ENCODE measurements around the gene PRKX.

DNA sequence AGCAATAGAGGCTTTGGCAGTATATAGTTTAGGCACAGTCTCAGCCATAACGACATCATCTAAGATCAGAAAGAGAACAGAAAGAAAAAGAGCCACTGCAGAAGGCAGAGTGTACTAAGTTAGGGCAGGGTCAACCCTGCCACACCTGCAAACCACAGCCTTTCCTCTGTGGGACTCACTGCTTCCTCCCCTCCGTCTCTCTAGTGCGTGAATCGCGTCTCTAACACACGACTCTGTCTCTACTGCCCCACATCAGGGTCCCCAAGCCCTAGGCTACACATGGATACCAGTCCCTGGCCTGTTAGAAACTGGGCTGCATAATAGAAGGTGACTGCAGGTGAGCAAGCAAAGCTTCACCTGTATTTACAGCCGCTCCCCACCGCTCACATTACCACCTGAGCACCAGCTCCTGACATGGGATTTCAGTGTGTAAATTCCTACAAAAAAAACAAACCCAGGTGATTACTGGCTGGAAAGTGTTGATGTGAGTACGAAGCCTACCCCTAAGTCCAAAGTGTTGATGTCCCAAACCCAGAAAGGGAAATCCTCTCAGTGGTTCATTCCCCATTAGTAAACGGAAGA lies 128.9 kb downstream of the PRKX start:
- no peak for TF ChIP-seq ZNF8 (CRISPR knock-in tag; IDR thresholded peaks at IDR 0.05)
- TF ChIP-seq, protein P1, sequence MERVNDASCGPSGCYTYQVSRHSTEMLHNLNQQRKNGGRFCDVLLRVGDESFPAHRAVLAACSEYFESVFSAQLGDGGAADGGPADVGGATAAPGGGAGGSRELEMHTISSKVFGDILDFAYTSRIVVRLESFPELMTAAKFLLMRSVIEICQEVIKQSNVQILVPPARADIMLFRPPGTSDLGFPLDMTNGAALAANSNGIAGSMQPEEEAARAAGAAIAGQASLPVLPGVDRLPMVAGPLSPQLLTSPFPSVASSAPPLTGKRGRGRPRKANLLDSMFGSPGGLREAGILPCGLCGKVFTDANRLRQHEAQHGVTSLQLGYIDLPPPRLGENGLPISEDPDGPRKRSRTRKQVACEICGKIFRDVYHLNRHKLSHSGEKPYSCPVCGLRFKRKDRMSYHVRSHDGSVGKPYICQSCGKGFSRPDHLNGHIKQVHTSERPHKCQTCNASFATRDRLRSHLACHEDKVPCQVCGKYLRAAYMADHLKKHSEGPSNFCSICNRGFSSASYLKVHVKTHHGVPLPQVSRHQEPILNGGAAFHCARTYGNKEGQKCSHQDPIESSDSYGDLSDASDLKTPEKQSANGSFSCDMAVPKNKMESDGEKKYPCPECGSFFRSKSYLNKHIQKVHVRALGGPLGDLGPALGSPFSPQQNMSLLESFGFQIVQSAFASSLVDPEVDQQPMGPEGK (CRISPR knock-in tag; IDR thresholded peaks at IDR 0.05; ENCODE audit: borderline replicate concordance) = no peak
- TF ChIP-seq, protein P2, sequence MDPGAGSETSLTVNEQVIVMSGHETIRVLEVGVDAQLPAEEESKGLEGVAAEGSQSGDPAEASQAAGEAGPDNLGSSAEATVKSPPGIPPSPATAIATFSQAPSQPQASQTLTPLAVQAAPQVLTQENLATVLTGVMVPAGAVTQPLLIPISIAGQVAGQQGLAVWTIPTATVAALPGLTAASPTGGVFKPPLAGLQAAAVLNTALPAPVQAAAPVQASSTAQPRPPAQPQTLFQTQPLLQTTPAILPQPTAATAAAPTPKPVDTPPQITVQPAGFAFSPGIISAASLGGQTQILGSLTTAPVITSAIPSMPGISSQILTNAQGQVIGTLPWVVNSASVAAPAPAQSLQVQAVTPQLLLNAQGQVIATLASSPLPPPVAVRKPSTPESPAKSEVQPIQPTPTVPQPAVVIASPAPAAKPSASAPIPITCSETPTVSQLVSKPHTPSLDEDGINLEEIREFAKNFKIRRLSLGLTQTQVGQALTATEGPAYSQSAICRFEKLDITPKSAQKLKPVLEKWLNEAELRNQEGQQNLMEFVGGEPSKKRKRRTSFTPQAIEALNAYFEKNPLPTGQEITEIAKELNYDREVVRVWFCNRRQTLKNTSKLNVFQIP (CRISPR knock-in tag; IDR thresholded peaks at IDR 0.05; ENCODE audit: borderline replicate concordance, low read depth) = no peak
- TF ChIP-seq ZNF70 (CRISPR knock-in tag; IDR thresholded peaks at IDR 0.05) = no peak
- TF ChIP-seq TCF4 (CRISPR knock-in tag; IDR thresholded peaks at IDR 0.05; ENCODE audit: borderline replicate concordance) = no peak
- TF ChIP-seq ESRRG (CRISPR knock-in tag; IDR thresholded peaks at IDR 0.05) = no peak
- TF ChIP-seq, protein P3, sequence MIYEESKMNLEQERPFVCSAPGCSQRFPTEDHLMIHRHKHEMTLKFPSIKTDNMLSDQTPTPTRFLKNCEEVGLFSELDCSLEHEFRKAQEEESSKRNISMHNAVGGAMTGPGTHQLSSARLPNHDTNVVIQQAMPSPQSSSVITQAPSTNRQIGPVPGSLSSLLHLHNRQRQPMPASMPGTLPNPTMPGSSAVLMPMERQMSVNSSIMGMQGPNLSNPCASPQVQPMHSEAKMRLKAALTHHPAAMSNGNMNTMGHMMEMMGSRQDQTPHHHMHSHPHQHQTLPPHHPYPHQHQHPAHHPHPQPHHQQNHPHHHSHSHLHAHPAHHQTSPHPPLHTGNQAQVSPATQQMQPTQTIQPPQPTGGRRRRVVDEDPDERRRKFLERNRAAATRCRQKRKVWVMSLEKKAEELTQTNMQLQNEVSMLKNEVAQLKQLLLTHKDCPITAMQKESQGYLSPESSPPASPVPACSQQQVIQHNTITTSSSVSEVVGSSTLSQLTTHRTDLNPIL (CRISPR knock-in tag; IDR thresholded peaks at IDR 0.05; ENCODE audit: low read depth) = no peak
